Sigmoid colon (tissue), 4 donors: ENCODE measurements around the gene ABHD16A.

Source experiments
- CTCF ChIP-seq, 4 experiments: fragments of 450-650 bp in 3 of 4; fragments of 200-600 bp in 1 of 4; IDR thresholded peaks; one replicate each; pipeline ENCODE4 v1.5.1; 2016 to 2019; ENCODE audit warnings: antibody characterized with exemption in 4 of 4, mild to moderate bottlenecking in 3 of 4, moderate library complexity in 2 of 4
- EP300 ChIP-seq, 4 donors: sonication (generic); formaldehyde crosslinking; IDR thresholded peaks; one replicate each; pipeline ENCODE4 v1.6.1; 2017; ENCODE audit warnings: antibody characterized with exemption in 4 of 4
- POLR2A ChIP-seq, 2 donors: fragments of 450-650 bp; IDR thresholded peaks; one replicate each; pipeline ENCODE4 v1.6.1; 2016; ENCODE audit warnings: antibody characterized with exemption in 2 of 2, mild to moderate bottlenecking in 2 of 2, moderate library complexity in 2 of 2
- POLR2AphosphoS5 ChIP-seq, 4 donors: sonication (generic); formaldehyde crosslinking; IDR thresholded peaks; one replicate each; pipeline ENCODE4 v1.6.1; 2017; ENCODE audit warnings: antibody characterized with exemption in 4 of 4

GRCh38 chr6:31708224-31708623 lies 5.1 kb upstream of the ABHD16A start:
- TF ChIP-seq CTCF (IDR thresholded peaks at IDR 0.05) (no peak), EP300 (IDR thresholded peaks at IDR 0.05) (no peak), POLR2A (IDR thresholded peaks at IDR 0.05) (no peak), POLR2AphosphoS5 (IDR thresholded peaks at IDR 0.05) (no peak)
